ENCODE results near the gene DPT. TPM values are rescaled to one million over a fixed set of nuclear protein-coding genes. Genes with fewer than 3 reads are reported as not detected.

The DPT gene
- total RNA-seq, 1 experiment from 2014 or later, result not detected

- H3K4me3 Mint-ChIP-seq, result no peak overlapping the region
- CTCF ChIA-PET, result no interaction called here
- DNase-seq (ENCODE audit: low spot score) (no peak), ATAC-seq (peak; percentile 43; the same call in 1 of the 2 replicates)
- no peaks in the 10 kb centered on the region for H3K4me1 Mint-ChIP-seq
- POLR2A ChIA-PET, result no interaction called here
- TF ChIP-seq RELA (CRISPR knock-in tag; IDR thresholded peaks at IDR 0.05; ENCODE audit: borderline replicate concordance), result no peak
- no peak for TF ChIP-seq SMAD3 (CRISPR knock-in tag; IDR thresholded peaks at IDR 0.05; ENCODE audit: borderline replicate concordance)
- no peak for TF ChIP-seq E2F4 (CRISPR knock-in tag; IDR thresholded peaks at IDR 0.05; ENCODE audit: borderline replicate concordance, low read depth)
- TF ChIP-seq MYBL2 (CRISPR knock-in tag; IDR thresholded peaks at IDR 0.05), result no peak
- no peak for TF ChIP-seq JUN (CRISPR knock-in tag; IDR thresholded peaks at IDR 0.05)
- TF ChIP-seq ZBTB21 (CRISPR knock-in tag; IDR thresholded peaks at IDR 0.05; ENCODE audit: borderline replicate concordance), result no peak
- TF ChIP-seq ZNF232 (CRISPR knock-in tag; IDR thresholded peaks at IDR 0.05), result no peak
- TF ChIP-seq GTF2I (CRISPR knock-in tag; conservative IDR thresholded peaks at IDR 0.05), result no peak
- no peak for TF ChIP-seq ATF1 (CRISPR knock-in tag; IDR thresholded peaks at IDR 0.05)
- no peak for TF ChIP-seq FOXJ3 (CRISPR knock-in tag; IDR thresholded peaks at IDR 0.05; ENCODE audit: borderline replicate concordance)
- no peak for TF ChIP-seq ZNF219 (CRISPR knock-in tag; IDR thresholded peaks at IDR 0.05; ENCODE audit: borderline replicate concordance)
- TF ChIP-seq FOXP4 (CRISPR knock-in tag; IDR thresholded peaks at IDR 0.05), result no peak
- TF ChIP-seq ATF6 (CRISPR knock-in tag; IDR thresholded peaks at IDR 0.05), result no peak
- no peak for TF ChIP-seq E2F1 (CRISPR knock-in tag; IDR thresholded peaks at IDR 0.05)
- no peak for TF ChIP-seq NR3C1 (CRISPR knock-in tag; conservative IDR thresholded peaks at IDR 0.05; ENCODE audit: low read depth)
- TF ChIP-seq EMX1 (CRISPR knock-in tag; IDR thresholded peaks at IDR 0.05), result no peak
- TF ChIP-seq NR2C2 (CRISPR knock-in tag; IDR thresholded peaks at IDR 0.05), result no peak
- no peak for TF ChIP-seq ELF4 (CRISPR knock-in tag; IDR thresholded peaks at IDR 0.05; ENCODE audit: low read depth)
- no peak for TF ChIP-seq PREB (CRISPR knock-in tag; IDR thresholded peaks at IDR 0.05; ENCODE audit: borderline replicate concordance)
- no peak for TF ChIP-seq TCF7 (CRISPR knock-in tag; IDR thresholded peaks at IDR 0.05; ENCODE audit: low read depth)
- H3K27ac Mint-ChIP-seq, result no peak overlapping the region
- H3K27me3 Mint-ChIP-seq (ENCODE audit: low read depth), result no peaks in the 10 kb centered on the region
- no peaks in the 10 kb centered on the region for H3K36me3 Mint-ChIP-seq
- H3K9me3 Mint-ChIP-seq, result no peaks in the 10 kb centered on the region
These were observed 3.7 kb upstream of the DPT start for GRCh38 chr1:168732736-168733135.

All from WTC11 (cell line).